Bronchus fibroblast of lung (primary cell): Measurements from ENCODE around the gene KCNG2. TPM values are rescaled to one million over a fixed set of nuclear protein-coding genes. Genes with fewer than 3 reads are reported as not detected.

Experiments
- total RNA-seq: library from RNA; depleted of rRNA; stranded (reverse); fragments of >200 nt; gene quantifications from 2 replicates; pipeline ENCODE4 v1.2.3, GENCODE V29; 2015

Gene KCNG2, protein sequence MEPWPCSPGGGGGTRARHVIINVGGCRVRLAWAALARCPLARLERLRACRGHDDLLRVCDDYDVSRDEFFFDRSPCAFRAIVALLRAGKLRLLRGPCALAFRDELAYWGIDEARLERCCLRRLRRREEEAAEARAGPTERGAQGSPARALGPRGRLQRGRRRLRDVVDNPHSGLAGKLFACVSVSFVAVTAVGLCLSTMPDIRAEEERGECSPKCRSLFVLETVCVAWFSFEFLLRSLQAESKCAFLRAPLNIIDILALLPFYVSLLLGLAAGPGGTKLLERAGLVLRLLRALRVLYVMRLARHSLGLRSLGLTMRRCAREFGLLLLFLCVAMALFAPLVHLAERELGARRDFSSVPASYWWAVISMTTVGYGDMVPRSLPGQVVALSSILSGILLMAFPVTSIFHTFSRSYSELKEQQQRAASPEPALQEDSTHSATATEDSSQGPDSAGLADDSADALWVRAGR
- total RNA-seq = 1.9 and 3.9 TPM in 2 replicates

DNA sequence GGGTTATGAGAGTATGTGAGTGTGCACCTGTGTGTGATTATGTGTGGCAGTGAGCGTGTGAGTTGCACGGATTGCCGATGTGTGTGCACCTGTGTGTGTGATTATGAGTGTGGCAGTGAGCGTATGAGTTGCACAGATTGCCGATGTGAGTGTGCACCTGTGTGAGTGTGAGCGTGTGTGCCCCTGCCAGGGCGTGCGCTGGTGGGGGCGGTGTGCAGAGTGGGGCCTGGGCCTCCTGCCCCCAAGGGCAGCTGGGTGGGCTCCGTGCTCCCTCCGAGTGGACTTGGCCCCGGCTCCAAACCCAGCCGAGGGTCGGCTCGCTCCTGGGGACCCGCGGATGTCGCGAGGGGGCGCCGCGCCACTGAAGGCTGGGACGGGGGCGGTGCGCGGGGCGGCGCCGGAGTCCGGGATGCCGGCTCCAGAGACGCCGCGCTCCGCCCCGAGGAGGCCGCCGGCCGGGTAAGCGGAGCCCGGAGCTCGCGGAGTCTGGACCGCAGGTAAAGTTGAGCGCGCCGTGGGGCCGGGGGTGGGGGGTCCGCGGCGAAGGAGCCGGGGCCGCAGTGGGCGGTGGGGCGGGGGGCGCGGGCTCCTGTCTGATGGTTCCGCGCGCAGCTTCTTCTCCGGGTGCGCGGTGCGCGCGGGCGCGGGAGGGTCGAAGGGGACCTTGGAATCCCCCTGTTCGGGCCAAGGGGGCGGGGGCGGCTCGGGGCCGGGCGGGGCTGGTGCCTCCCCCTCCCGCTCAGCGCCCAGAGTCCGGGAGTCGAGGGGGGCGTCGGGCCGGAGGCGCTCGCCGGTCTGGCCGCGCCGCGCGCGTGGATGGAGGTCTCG, at the start of gene KCNG2:
Gene KCNG2 (plus strand): TSS at position 421 of the 828 bp plus-strand sequence. CDS start 65,730 bp downstream, outside the sequence.

Other genes with a start within 250 kb of the KCNG2 start
- gene CTDP1, start 118.1 kb upstream of the KCNG2 start, total RNA-seq = 13.2 and 16.0 TPM in 2 replicates
- 26.6 and 29.6 TPM in 2 replicates for gene SLC66A2, start 153.7 kb downstream of the KCNG2 start, total RNA-seq
- 11.8 and 15.9 TPM in 2 replicates for gene HSBP1L1, start 166.7 kb downstream of the KCNG2 start, total RNA-seq
- 48.3 and 50.1 TPM in 2 replicates for gene TXNL4A, start 190.6 kb downstream of the KCNG2 start, total RNA-seq
- 37.6 and 44.4 TPM in 2 replicates for gene RBFA, start 236.5 kb downstream of the KCNG2 start, total RNA-seq